ENCODE results near the gene REELD1.

Gene REELD1

DNA sequence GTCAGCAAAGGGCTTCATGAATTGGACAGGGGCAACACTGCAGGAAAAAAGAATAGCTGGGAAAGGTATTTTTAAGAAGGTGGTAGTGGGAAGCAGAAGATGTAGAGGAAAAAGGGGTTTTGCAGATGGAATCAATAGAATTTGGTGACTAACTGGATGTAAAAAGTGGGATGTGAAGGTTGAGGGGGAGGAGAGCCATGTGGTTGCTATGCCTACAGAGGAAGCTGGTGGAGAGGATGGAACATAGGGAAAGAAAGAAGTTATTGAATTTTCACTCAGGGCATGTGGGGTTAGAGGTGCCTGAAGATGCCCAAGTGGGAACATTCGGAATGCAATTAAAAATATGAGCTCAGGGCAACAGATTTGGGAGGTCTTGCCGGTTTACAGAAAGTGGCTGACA is 33.0 kb downstream of the REELD1 start:
- FAIRE-seq, result no peak
- no peak for TF ChIP-seq POLR2A (IDR thresholded peaks at IDR 0.05; ENCODE audit: low read depth, low read length)
- TF ChIP-seq TAF1 (IDR thresholded peaks at IDR 0.05; ENCODE audit: borderline replicate concordance, low read depth, low read length), result no peak
- no peak for TF ChIP-seq POLR2AphosphoS5 (IDR thresholded peaks at IDR 0.05; ENCODE audit: low read depth, low read length)
- DNase-seq (ENCODE audit: insufficient read length), result no peak

DNA sequence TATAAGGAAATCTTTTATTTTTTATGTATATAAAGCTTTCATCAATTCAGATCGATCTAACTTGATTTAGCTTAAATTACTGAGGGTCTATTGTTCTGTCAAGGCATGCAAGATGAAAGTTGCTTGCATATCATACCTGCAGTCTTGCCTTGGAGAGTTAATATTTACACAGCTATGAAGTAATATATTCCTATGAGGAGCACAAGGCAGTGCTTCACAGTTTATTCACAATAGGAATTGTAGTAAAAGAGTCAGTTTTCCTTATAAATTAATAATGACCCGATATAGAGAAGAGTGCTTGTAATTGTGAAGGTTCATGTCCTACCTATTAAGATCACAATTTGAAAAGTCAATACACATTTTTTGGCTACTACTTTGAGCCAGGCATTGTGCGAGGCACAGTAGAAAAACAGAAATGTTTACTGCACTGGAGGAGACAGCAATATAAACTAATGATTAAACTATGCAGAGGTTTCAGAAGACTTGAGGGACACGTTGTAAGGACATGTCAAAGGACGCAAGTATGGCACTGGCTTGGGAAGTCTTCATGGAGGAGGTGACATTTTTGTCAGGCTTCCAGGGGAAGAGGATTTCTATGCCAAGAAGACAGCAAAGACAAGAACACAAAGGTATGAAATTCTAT is 38.8 kb downstream of the REELD1 start:
- DNase-seq (ENCODE audit: insufficient read length) (no peak), FAIRE-seq (no peak)
- no peak for TF ChIP-seq POLR2A (IDR thresholded peaks at IDR 0.05; ENCODE audit: low read depth, low read length)
- TF ChIP-seq TAF1 (IDR thresholded peaks at IDR 0.05; ENCODE audit: borderline replicate concordance, low read depth, low read length), result no peak
- no peak for TF ChIP-seq POLR2AphosphoS5 (IDR thresholded peaks at IDR 0.05; ENCODE audit: low read depth, low read length)

- TF ChIP-seq TAF1 (IDR thresholded peaks at IDR 0.05; ENCODE audit: borderline replicate concordance, low read depth, low read length) (no peak), POLR2AphosphoS5 (IDR thresholded peaks at IDR 0.05; ENCODE audit: low read depth, low read length) (no peak), POLR2A (IDR thresholded peaks at IDR 0.05; ENCODE audit: low read depth, low read length) (no peak)
- DNase-seq (ENCODE audit: insufficient read length), result no peak
- FAIRE-seq, result no peak
These were observed 41.1 kb downstream of the REELD1 start for GRCh38 chr4:146255463-146255862.

DNA sequence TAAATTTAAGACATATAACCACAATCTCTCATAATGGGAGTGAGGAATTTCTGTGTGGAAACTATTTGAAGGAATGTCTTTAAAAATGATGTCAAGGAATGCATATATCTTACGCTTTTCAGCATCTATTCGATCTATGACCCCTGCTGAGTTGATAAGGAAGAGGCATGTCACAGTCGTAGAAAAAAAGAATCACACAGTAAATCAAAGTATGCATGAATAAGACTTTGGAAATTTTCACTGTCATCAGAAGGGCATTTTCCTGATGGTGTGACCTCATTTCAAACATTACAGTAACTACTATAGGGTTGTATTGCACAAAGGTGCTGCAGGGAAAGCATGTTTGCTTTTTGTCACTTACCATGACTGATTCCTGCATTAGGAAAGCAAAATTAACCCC is 41.5 kb downstream of the REELD1 start:
- DNase-seq (ENCODE audit: insufficient read length) (no peak), FAIRE-seq (no peak)

DNA sequence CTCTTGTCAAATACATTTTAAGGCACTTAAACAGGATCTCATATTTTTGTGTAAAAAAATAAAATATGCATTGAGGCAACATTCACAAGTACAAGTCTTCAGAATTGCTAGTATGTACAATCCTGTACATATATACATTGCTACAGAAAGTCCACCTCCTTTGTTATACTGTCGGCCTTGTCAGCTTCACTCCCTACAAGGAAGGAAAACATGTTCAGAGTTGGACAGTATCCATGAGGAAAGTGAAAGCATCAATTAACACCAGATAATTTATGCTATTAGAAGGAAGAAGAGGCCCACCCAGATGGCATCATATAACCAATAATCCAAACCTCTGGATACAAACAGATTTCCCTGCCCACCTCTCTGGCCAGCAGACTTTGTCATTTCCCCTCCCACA is 42.0 kb downstream of the REELD1 start:
- no peak for FAIRE-seq
- TF ChIP-seq POLR2AphosphoS5 (IDR thresholded peaks at IDR 0.05; ENCODE audit: low read depth, low read length) (no peak), POLR2A (IDR thresholded peaks at IDR 0.05; ENCODE audit: low read depth, low read length) (no peak), TAF1 (IDR thresholded peaks at IDR 0.05; ENCODE audit: borderline replicate concordance, low read depth, low read length) (no peak)
- DNase-seq (ENCODE audit: insufficient read length), result no peak

More for the DNA sequence above, 41.5 kb downstream of the REELD1 start:
- TF ChIP-seq POLR2A (IDR thresholded peaks at IDR 0.05; ENCODE audit: low read depth, low read length) (no peak), TAF1 (IDR thresholded peaks at IDR 0.05; ENCODE audit: borderline replicate concordance, low read depth, low read length) (no peak), POLR2AphosphoS5 (IDR thresholded peaks at IDR 0.05; ENCODE audit: low read depth, low read length) (no peak)

DNA sequence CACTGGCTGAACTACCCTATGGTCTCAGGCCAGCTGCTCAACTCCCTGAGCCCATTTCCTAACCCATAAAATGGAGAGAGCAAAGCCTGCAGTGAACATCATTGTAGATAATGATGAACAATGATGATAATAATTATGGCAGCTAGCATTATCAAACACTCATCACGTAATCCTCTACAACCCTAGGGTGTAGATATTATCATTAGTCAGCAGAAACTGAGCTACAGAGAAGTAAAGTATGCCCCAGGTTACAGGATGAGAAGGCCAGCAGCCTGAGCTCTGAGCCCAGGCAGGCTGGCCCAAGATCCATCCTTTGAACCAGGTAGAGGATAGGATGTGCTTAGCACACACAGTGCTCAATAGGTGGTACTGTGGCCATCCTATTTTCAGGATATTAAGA is 43.2 kb downstream of the REELD1 start:
- DNase-seq (ENCODE audit: insufficient read length) (no peak), FAIRE-seq (peak; percentile 30)
- TF ChIP-seq TAF1 (IDR thresholded peaks at IDR 0.05; ENCODE audit: borderline replicate concordance, low read depth, low read length), result no peak
- TF ChIP-seq POLR2A (IDR thresholded peaks at IDR 0.05; ENCODE audit: low read depth, low read length), result no peak
- no peak for TF ChIP-seq POLR2AphosphoS5 (IDR thresholded peaks at IDR 0.05; ENCODE audit: low read depth, low read length)

DNA sequence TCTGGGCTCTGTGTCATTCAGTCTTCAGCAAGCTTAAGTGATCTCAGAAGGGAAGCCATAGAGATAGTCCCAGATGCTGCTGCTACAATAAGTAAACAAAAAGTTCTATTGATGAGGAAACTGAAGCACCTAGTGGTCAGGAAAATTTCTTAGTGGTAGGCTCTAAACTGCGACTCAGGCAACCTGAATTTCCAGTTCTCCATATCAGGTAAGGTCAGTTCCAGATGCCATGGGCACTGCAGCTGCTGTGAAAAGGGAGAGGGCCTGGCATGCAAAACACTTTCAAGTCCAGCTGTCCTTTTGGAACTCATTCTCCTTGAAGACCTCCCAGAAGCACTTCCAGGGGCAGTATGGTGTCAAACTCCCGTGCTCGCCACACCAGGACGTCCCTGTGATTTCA is 46.2 kb downstream of the REELD1 start:
- TF ChIP-seq POLR2AphosphoS5 (IDR thresholded peaks at IDR 0.05; ENCODE audit: low read depth, low read length) (no peak), POLR2A (IDR thresholded peaks at IDR 0.05; ENCODE audit: low read depth, low read length) (no peak), TAF1 (IDR thresholded peaks at IDR 0.05; ENCODE audit: borderline replicate concordance, low read depth, low read length) (no peak)
- DNase-seq (ENCODE audit: insufficient read length), result no peak
- FAIRE-seq, result no peak

DNA sequence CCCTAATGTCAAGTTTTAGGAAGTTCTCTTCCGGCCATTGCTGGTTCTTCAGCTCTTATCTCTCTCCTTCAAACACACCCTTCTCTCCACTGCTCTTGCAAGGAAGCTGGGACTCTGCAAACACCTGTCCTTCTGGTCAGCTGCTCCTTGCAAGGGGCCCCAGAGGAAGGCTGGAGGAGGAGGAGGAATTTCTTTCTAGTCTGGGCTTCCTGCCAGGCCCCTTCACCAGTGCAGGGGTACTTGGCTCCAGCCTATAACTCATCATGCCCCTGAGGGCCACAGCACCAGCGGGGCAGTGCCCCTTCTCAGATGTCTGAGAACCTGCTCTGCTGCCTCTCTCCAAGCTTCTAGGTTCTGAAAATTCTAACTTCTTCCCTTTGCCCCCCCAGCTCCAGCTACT is 46.7 kb downstream of the REELD1 start:
- no peak for FAIRE-seq
- TF ChIP-seq POLR2AphosphoS5 (IDR thresholded peaks at IDR 0.05; ENCODE audit: low read depth, low read length) (no peak), TAF1 (IDR thresholded peaks at IDR 0.05; ENCODE audit: borderline replicate concordance, low read depth, low read length) (no peak), POLR2A (IDR thresholded peaks at IDR 0.05; ENCODE audit: low read depth, low read length) (no peak)

DNA sequence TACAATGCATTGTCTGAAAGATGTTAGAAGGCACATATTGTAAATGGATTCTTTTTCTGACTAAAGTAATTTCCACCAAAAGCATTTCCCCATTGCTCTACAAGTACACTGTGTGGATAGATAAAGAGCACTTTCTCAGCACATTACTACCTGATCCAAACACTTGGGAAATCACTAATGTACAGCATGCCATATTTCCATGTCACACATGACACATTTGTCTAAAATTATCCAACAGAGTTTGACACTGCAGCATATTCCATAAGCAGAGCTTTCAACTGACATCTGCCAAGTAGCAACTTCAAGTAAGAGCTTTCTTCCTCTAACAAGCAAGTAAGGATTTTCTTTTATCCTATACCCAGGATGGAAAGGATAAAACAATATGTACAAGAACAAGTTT is 49.5 kb downstream of the REELD1 start:
- no peak for FAIRE-seq
- no peak for TF ChIP-seq TAF1 (IDR thresholded peaks at IDR 0.05; ENCODE audit: borderline replicate concordance, low read depth, low read length)
- no peak for TF ChIP-seq POLR2AphosphoS5 (IDR thresholded peaks at IDR 0.05; ENCODE audit: low read depth, low read length)
- no peak for TF ChIP-seq POLR2A (IDR thresholded peaks at IDR 0.05; ENCODE audit: low read depth, low read length)
- no peak for DNase-seq (ENCODE audit: insufficient read length)

More for the DNA sequence above, 46.7 kb downstream of the REELD1 start:
- DNase-seq (ENCODE audit: insufficient read length), result no peak

- DNase-seq (ENCODE audit: insufficient read length) (no peak), FAIRE-seq (peak; percentile 56)
- TF ChIP-seq POLR2AphosphoS5 (IDR thresholded peaks at IDR 0.05; ENCODE audit: low read depth, low read length) (no peak), TAF1 (IDR thresholded peaks at IDR 0.05; ENCODE audit: borderline replicate concordance, low read depth, low read length) (no peak), POLR2A (IDR thresholded peaks at IDR 0.05; ENCODE audit: low read depth, low read length) (no peak)
These were observed 51.7 kb downstream of the REELD1 start for GRCh38 chr4:146265950-146266490.

GRCh38 chr4:146267826-146268225 is 53.5 kb downstream of the REELD1 start:
- DNase-seq (ENCODE audit: insufficient read length) (no peak), FAIRE-seq (peak; percentile 83)
- no peak for TF ChIP-seq POLR2A (IDR thresholded peaks at IDR 0.05; ENCODE audit: low read depth, low read length)
- TF ChIP-seq TAF1 (IDR thresholded peaks at IDR 0.05; ENCODE audit: borderline replicate concordance, low read depth, low read length), result no peak
- no peak for TF ChIP-seq POLR2AphosphoS5 (IDR thresholded peaks at IDR 0.05; ENCODE audit: low read depth, low read length)

DNA sequence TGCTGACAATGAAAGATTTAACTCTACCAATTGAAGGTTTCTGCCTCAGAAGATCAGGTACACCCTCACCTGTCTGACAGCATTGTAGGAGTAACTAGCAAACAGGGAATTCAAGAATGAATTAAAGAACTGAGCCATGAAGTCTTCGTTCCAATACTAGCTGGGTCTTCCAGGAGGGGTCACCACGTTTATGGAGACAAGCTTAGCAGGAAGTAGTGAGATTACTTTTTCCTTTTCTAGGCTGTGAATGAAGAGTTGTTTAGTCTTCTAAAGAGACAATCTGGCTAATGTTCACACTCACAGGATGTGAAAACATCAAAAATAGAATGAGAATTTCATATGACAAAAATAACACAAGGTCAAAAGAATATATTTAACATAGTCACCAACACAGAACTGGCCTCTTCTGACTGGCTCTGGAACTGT is 54.9 kb downstream of the REELD1 start:
- no peak for TF ChIP-seq POLR2AphosphoS5 (IDR thresholded peaks at IDR 0.05; ENCODE audit: low read depth, low read length)
- TF ChIP-seq TAF1 (IDR thresholded peaks at IDR 0.05; ENCODE audit: borderline replicate concordance, low read depth, low read length), result no peak
- no peak for TF ChIP-seq POLR2A (IDR thresholded peaks at IDR 0.05; ENCODE audit: low read depth, low read length)
- no peak for DNase-seq (ENCODE audit: insufficient read length)
- peak; percentile 94 for FAIRE-seq

All from GM12892 (cell line).